Measurements from ENCODE around the gene TMEM132D.

Gene TMEM132D

GRCh38 chr12:129660946-129661345, 242.9 kb downstream of the TMEM132D start:
- no peak for DNase-seq (ENCODE audit: low read depth in 2 of 2)

- no peak for DNase-seq (ENCODE audit: low read depth in 2 of 2)
Observed at GRCh38 chr12:129659961-129660622, 243.7 kb downstream of the TMEM132D start.

GRCh38 chr12:129657179-129657578, 246.6 kb downstream of the TMEM132D start:
- no peak for DNase-seq (ENCODE audit: low read depth in 2 of 2)

- DNase-seq (ENCODE audit: low read depth in 2 of 2) = no peak
Observed at GRCh38 chr12:129651951-129652350, 251.9 kb downstream of the TMEM132D start.

GRCh38 chr12:129641926-129642325, 261.9 kb downstream of the TMEM132D start:
- DNase-seq (ENCODE audit: low read depth in 2 of 2) = no peak

- DNase-seq (ENCODE audit: low read depth in 2 of 2) = no peak
Observed at GRCh38 chr12:129635021-129635685, 268.7 kb downstream of the TMEM132D start.

- no peak for DNase-seq (ENCODE audit: low read depth in 2 of 2)
Observed at GRCh38 chr12:129631316-129631715, 272.5 kb downstream of the TMEM132D start.

GRCh38 chr12:129629901-129630300, 273.9 kb downstream of the TMEM132D start:
- no peak for DNase-seq (ENCODE audit: low read depth in 2 of 2)

GRCh38 chr12:129622566-129622965, 281.3 kb downstream of the TMEM132D start:
- no peak for DNase-seq (ENCODE audit: low read depth in 2 of 2)

- no peak for DNase-seq (ENCODE audit: low read depth in 2 of 2)
Observed at GRCh38 chr12:129619271-129619670, 284.6 kb downstream of the TMEM132D start.

GRCh38 chr12:129617849-129618248, 286.0 kb downstream of the TMEM132D start:
- DNase-seq (ENCODE audit: low read depth in 2 of 2) = no peak

GRCh38 chr12:129615001-129615400, 288.8 kb downstream of the TMEM132D start:
- no peak for DNase-seq (ENCODE audit: low read depth in 2 of 2)

- no peak for DNase-seq (ENCODE audit: low read depth in 2 of 2)
Observed at GRCh38 chr12:129614221-129614885, 289.5 kb downstream of the TMEM132D start.

- DNase-seq (ENCODE audit: low read depth in 2 of 2) = no peak
Observed at GRCh38 chr12:129613314-129613713, 290.5 kb downstream of the TMEM132D start.

GRCh38 chr12:129610601-129611120, 293.2 kb downstream of the TMEM132D start:
- no peak for DNase-seq (ENCODE audit: low read depth in 2 of 2)

- DNase-seq (ENCODE audit: low read depth in 2 of 2) = no peak
Observed at GRCh38 chr12:129607756-129608155, 296.1 kb downstream of the TMEM132D start.

GRCh38 chr12:129607301-129607700, 296.5 kb downstream of the TMEM132D start:
- no peak for DNase-seq (ENCODE audit: low read depth in 2 of 2)

- DNase-seq (ENCODE audit: low read depth in 2 of 2) = no peak
Observed at GRCh38 chr12:129606239-129606638, 297.6 kb downstream of the TMEM132D start.

GRCh38 chr12:129605666-129606065, 298.2 kb downstream of the TMEM132D start:
- no peak for DNase-seq (ENCODE audit: low read depth in 2 of 2)

- DNase-seq (ENCODE audit: low read depth in 2 of 2) = no peak
Observed at GRCh38 chr12:129604506-129604905, 299.3 kb downstream of the TMEM132D start.

- no peak for DNase-seq (ENCODE audit: low read depth in 2 of 2)
Observed at GRCh38 chr12:129599406-129599805, 304.4 kb downstream of the TMEM132D start.

- no peak for DNase-seq (ENCODE audit: low read depth in 2 of 2)
Observed at GRCh38 chr12:129594098-129594497, 309.7 kb downstream of the TMEM132D start.

GRCh38 chr12:129592449-129592848, 311.4 kb downstream of the TMEM132D start:
- no peak for DNase-seq (ENCODE audit: low read depth in 2 of 2)

Data from stimulated activated CD8-positive, alpha-beta memory T cell treated with anti-CD3 and anti-CD28 coated beads, Interleukin-7, amount 100 ng/mL, for 4 hours (primary cell).